HUES6 (cell line): ENCODE results near the gene E4F1.

Experiments used
- H3K27ac ChIP-seq: 2 replicates; pipeline ENCODE4 v1.7.0; 2013; ENCODE audit warnings: low read depth, mild to moderate bottlenecking, low read length, inconsistent platforms
- H3K27me3 ChIP-seq: 2 replicates; pipeline ENCODE4 v1.6.1; 2013; ENCODE audit warnings: low read length; ENCODE audit not compliant: control insufficient read depth, insufficient read depth
- H3K36me3 ChIP-seq: 2 replicates; pipeline ENCODE4 v1.6.1; 2013; ENCODE audit warnings: low read length; ENCODE audit not compliant: control insufficient read depth, insufficient read depth
- H3K4me1 ChIP-seq: 2 replicates; pipeline ENCODE4 v1.6.1; 2013; ENCODE audit warnings: low read length; ENCODE audit not compliant: control insufficient read depth, insufficient read depth
- H3K4me3 ChIP-seq: 2 replicates; pipeline ENCODE4 v1.5.1; 2013; ENCODE audit warnings: low read depth, low read length
- H3K9ac ChIP-seq: one replicate; pipeline ENCODE4 v1.6.1; 2013; ENCODE audit warnings: mild to moderate bottlenecking, low read length
- H3K9me3 ChIP-seq: 2 replicates; pipeline ENCODE4 v1.6.1; 2013; ENCODE audit warnings: low read depth, low read length; ENCODE audit not compliant: control insufficient read depth, insufficient read depth

E4F1 gene

DNA sequence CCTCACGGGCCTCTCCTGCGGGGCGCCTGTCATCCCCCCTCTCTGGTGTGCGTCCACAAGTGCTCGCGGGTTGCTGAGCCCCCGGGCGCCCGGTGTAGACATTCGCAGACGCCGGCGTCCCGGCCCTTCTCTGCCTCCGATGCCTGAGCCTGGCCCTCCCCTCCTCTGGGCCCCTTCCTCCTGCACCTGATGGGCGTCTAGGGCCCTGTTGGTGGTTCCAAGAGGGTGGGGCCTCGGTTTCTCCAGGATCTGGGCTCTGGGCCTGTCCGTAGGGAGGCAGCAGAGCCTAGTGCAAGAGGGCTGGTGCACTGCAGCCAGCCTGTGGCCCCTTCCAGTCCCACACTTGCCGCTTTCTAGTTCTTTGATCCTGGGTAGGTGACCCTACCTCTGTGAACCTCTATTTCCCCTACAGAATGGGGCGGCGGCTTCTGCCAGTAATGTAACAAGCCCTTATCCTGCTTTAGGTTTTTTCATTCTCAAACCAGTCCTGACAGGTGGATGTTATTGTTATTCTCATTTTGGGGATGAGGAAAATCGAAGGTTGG, 623 bp downstream of the E4F1 start:
- Histone ChIP-seq H3K4me1 (no peaks in the 10 kb centered on the region), H3K36me3 (peaks cover 13% of the 10 kb centered on the region), H3K27me3 (no peaks in the 10 kb centered on the region), H3K9me3 (no peaks in the 10 kb centered on the region), H3K27ac (peak overlapping the region; percentile 80), H3K4me3 (peak overlapping the region; percentile 93), H3K9ac (peak overlapping the region; percentile 93)

DNA sequence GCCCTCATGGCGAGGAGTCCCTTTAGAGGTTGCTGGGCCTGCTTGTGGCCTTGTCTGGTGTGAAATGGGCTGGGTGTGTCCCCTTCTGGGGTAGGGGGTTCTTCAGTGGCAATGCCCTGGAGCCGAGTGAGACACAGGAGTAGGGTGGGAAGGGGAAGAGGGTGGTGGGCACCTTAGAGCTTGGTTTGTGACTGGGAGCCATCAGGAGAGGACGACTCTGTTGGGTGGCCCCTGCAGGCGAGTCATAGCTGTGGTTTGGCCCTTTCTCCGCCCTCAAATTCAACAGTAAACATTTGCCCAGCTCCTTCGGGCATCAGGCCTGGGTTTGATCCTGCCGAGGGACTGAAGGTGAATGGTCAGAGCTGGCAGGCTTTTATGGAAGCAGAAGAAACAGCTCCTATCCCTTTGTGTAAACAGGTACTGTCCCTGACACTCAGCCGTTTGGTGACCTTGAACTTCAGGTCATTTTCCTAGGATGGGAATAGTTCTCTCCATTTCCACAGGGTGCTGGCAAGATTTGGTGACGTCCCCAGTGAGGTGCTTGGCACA, 2.9 kb downstream of the E4F1 start:
- H3K4me1 ChIP-seq = no peaks in the 10 kb centered on the region
- peaks cover 36% of the 10 kb centered on the region for H3K36me3 ChIP-seq
- no peak overlapping the region for H3K9ac ChIP-seq
- no peak overlapping the region for H3K27ac ChIP-seq
- no peak overlapping the region for H3K4me3 ChIP-seq
- H3K27me3 ChIP-seq = no peaks in the 10 kb centered on the region
- H3K9me3 ChIP-seq = no peaks in the 10 kb centered on the region

DNA sequence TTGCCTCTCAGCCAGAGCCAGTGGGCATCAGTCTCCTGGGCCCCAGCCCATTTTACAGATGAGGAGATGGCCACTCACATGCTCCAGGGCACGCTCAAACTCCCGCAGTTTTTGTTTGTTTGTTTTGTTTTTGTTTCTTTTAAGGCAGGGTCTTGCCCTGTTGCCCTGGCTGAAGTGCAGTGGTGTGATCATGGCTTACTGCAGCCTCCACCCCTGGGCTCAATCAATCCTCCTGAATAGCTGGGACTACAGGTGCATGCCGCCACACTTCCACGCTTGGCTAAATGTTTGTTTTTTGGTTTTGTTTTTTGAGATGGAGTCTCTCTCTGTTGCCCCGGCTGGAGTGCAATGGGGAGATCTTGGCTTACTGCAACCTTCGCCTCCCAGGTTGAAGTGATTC, 3.5 kb downstream of the E4F1 start:
- Histone ChIP-seq H3K4me3 (no peak overlapping the region), H3K9me3 (no peaks in the 10 kb centered on the region), H3K9ac (no peak overlapping the region), H3K27ac (no peak overlapping the region), H3K36me3 (peaks cover 42% of the 10 kb centered on the region), H3K27me3 (no peaks in the 10 kb centered on the region), H3K4me1 (no peaks in the 10 kb centered on the region)

GRCh38 chr16:2228161-2228824, 4.9 kb downstream of the E4F1 start:
- Histone ChIP-seq H3K9ac (no peak overlapping the region), H3K9me3 (no peaks in the 10 kb centered on the region), H3K36me3 (peaks cover 55% of the 10 kb centered on the region), H3K4me1 (no peaks in the 10 kb centered on the region), H3K4me3 (no peak overlapping the region), H3K27me3 (no peaks in the 10 kb centered on the region), H3K27ac (no peak overlapping the region)

GRCh38 chr16:2229091-2229490, 5.7 kb downstream of the E4F1 start:
- no peaks in the 10 kb centered on the region for H3K4me1 ChIP-seq
- peaks cover 63% of the 10 kb centered on the region for H3K36me3 ChIP-seq
- no peak overlapping the region for H3K9ac ChIP-seq
- H3K27ac ChIP-seq = no peak overlapping the region
- no peak overlapping the region for H3K4me3 ChIP-seq
- no peaks in the 10 kb centered on the region for H3K9me3 ChIP-seq
- no peaks in the 10 kb centered on the region for H3K27me3 ChIP-seq

GRCh38 chr16:2229632-2230250, 6.3 kb downstream of the E4F1 start:
- Histone ChIP-seq H3K4me3 (no peak overlapping the region), H3K9ac (no peak overlapping the region), H3K27ac (no peak overlapping the region), H3K9me3 (no peaks in the 10 kb centered on the region), H3K36me3 (peaks cover 69% of the 10 kb centered on the region), H3K4me1 (no peaks in the 10 kb centered on the region), H3K27me3 (no peaks in the 10 kb centered on the region)

GRCh38 chr16:2230376-2230775, 7.0 kb downstream of the E4F1 start:
- no peak overlapping the region for H3K4me3 ChIP-seq
- peaks cover 75% of the 10 kb centered on the region for H3K36me3 ChIP-seq
- no peaks in the 10 kb centered on the region for H3K4me1 ChIP-seq
- H3K27ac ChIP-seq = no peak overlapping the region
- no peak overlapping the region for H3K9ac ChIP-seq
- H3K9me3 ChIP-seq = no peaks in the 10 kb centered on the region
- no peaks in the 10 kb centered on the region for H3K27me3 ChIP-seq

GRCh38 chr16:2231016-2231931, 7.9 kb downstream of the E4F1 start:
- Histone ChIP-seq H3K27ac (no peak overlapping the region), H3K27me3 (peaks cover 5% of the 10 kb centered on the region), H3K36me3 (peaks cover 76% of the 10 kb centered on the region), H3K9ac (no peak overlapping the region), H3K9me3 (no peaks in the 10 kb centered on the region), H3K4me3 (no peak overlapping the region), H3K4me1 (peaks cover 3% of the 10 kb centered on the region)

GRCh38 chr16:2232094-2232990, 9.0 kb downstream of the E4F1 start:
- Histone ChIP-seq H3K36me3 (peaks cover 72% of the 10 kb centered on the region), H3K4me1 (peaks cover 7% of the 10 kb centered on the region), H3K4me3 (no peak overlapping the region), H3K27me3 (peaks cover 15% of the 10 kb centered on the region), H3K9me3 (no peaks in the 10 kb centered on the region), H3K9ac (no peak overlapping the region), H3K27ac (no peak overlapping the region)
